ENCODE measurements around the gene MTHFSD.

The MTHFSD gene

GRCh38 chr16:86528061-86528929 is 26.7 kb downstream of the MTHFSD start:
- DNase-seq = no peak

GRCh38 chr16:86527366-86527765 is 27.7 kb downstream of the MTHFSD start:
- no peak for DNase-seq

- no peak for DNase-seq
Observed at GRCh38 chr16:86525696-86526095, 29.3 kb downstream of the MTHFSD start.

- no peak for DNase-seq
Observed at GRCh38 chr16:86524029-86524428, 31.0 kb downstream of the MTHFSD start.

GRCh38 chr16:86523166-86523740 is 31.8 kb downstream of the MTHFSD start:
- no peak for DNase-seq

GRCh38 chr16:86522634-86523033 is 32.4 kb downstream of the MTHFSD start:
- DNase-seq = no peak

GRCh38 chr16:86521236-86522197 is 33.5 kb downstream of the MTHFSD start:
- DNase-seq = no peak

GRCh38 chr16:86520317-86521210 is 34.5 kb downstream of the MTHFSD start:
- no peak for DNase-seq

- DNase-seq = peak; percentile 45
Observed at GRCh38 chr16:86519649-86520316, 35.3 kb downstream of the MTHFSD start.

- DNase-seq = no peak
Observed at GRCh38 chr16:86519007-86519648, 35.9 kb downstream of the MTHFSD start.

GRCh38 chr16:86517652-86518258 is 37.3 kb downstream of the MTHFSD start:
- DNase-seq = peak; percentile 67

GRCh38 chr16:86517033-86517432 is 38.0 kb downstream of the MTHFSD start:
- no peak for DNase-seq

GRCh38 chr16:86516623-86517003 is 38.4 kb downstream of the MTHFSD start:
- DNase-seq = peak; percentile 55

GRCh38 chr16:86515777-86516622 is 39.0 kb downstream of the MTHFSD start:
- no peak for DNase-seq

- no peak for DNase-seq
Observed at GRCh38 chr16:86515413-86515776, 39.6 kb downstream of the MTHFSD start.

GRCh38 chr16:86514481-86515376 is 40.3 kb downstream of the MTHFSD start:
- no peak for DNase-seq

GRCh38 chr16:86513471-86514277 is 41.4 kb downstream of the MTHFSD start:
- DNase-seq = no peak

Data from fibroblast of skin of right biceps (primary cell).